ENCODE results near the gene CIBAR2.
A peak's percentile ranks its signal among the peaks of the same experiment; 100 is the strongest.

The CIBAR2 gene

GRCh38 chr16:85142771-85143211, 30.5 kb upstream of the CIBAR2 start:
- DNase-seq = no peak

- DNase-seq = no peak
Observed at GRCh38 chr16:85142129-85142513, 29.8 kb upstream of the CIBAR2 start.

GRCh38 chr16:85141491-85142128, 29.3 kb upstream of the CIBAR2 start:
- no peak for DNase-seq

- DNase-seq = no peak
Observed at GRCh38 chr16:85140455-85141012, 28.3 kb upstream of the CIBAR2 start.

GRCh38 chr16:85139881-85140339, 27.6 kb upstream of the CIBAR2 start:
- no peak for DNase-seq

GRCh38 chr16:85138825-85139627, 26.8 kb upstream of the CIBAR2 start:
- DNase-seq = no peak

GRCh38 chr16:85138073-85138824, 26.0 kb upstream of the CIBAR2 start:
- no peak for DNase-seq

- no peak for DNase-seq
Observed at GRCh38 chr16:85137323-85138072, 25.2 kb upstream of the CIBAR2 start.

- DNase-seq = no peak
Observed at GRCh38 chr16:85136702-85137322, 24.5 kb upstream of the CIBAR2 start.

GRCh38 chr16:85136213-85136701, 24.0 kb upstream of the CIBAR2 start:
- DNase-seq = peak; percentile 48

GRCh38 chr16:85134789-85135142, 22.5 kb upstream of the CIBAR2 start:
- no peak for DNase-seq

GRCh38 chr16:85134076-85134788, 22.0 kb upstream of the CIBAR2 start:
- no peak for DNase-seq

- DNase-seq = no peak
Observed at GRCh38 chr16:85133290-85133599, 21.0 kb upstream of the CIBAR2 start.

GRCh38 chr16:85132456-85133289, 20.4 kb upstream of the CIBAR2 start:
- no peak for DNase-seq

GRCh38 chr16:85130705-85131028, 18.4 kb upstream of the CIBAR2 start:
- DNase-seq = no peak

- no peak for DNase-seq
Observed at GRCh38 chr16:85129876-85130704, 17.8 kb upstream of the CIBAR2 start.

GRCh38 chr16:85128079-85128837, 16.0 kb upstream of the CIBAR2 start:
- DNase-seq = no peak

- no peak for DNase-seq
Observed at GRCh38 chr16:85127379-85127723, 15.1 kb upstream of the CIBAR2 start.

Data from GF-D8 (cell line).